NB4 (cell line): ENCODE results near the gene NUP210.

Source experiments
- MYC ChIP-seq: IDR thresholded peaks from 2 replicates; pipeline ENCODE4 v1.6.1; 2011; ENCODE audit warnings: low read depth, low read length
- POLR2A ChIP-seq: IDR thresholded peaks from 2 replicates; pipeline ENCODE4 v1.6.1; 2011; ENCODE audit warnings: mild to moderate bottlenecking; ENCODE audit not compliant: insufficient read length; ENCODE audit errors: extremely low read depth
- TF ChIP-seq, protein P1 (sequence below): IDR thresholded peaks from one replicate; pipeline ENCODE4 v1.5.1; 2012; ENCODE audit warnings: low read depth, low read length
- TF ChIP-seq, protein P2 (sequence below): IDR thresholded peaks from 2 replicates; pipeline ENCODE4 v1.6.1; 2011; ENCODE audit warnings: low read depth, low read length

DNA sequence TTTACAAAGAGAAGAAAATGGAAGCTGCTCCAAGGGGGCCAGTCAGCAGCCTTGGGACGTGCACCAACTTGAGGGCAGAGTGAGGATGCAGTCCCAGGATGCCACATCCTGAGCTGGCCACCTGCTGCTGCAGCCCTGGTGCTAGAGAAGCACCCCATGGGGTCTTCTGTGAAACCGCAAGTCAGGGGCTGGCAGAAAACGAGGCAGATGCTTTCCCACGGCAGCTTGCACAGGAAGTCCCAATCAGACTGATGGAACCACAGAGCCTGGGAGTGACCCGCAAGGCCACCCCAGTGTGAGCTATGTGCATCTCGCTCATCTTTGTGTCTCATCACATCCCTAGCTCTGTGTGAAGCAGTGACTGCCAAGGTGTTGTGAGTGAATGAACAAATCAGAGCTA, 76.5 kb downstream of the NUP210 start:
- TF ChIP-seq, protein P1, sequence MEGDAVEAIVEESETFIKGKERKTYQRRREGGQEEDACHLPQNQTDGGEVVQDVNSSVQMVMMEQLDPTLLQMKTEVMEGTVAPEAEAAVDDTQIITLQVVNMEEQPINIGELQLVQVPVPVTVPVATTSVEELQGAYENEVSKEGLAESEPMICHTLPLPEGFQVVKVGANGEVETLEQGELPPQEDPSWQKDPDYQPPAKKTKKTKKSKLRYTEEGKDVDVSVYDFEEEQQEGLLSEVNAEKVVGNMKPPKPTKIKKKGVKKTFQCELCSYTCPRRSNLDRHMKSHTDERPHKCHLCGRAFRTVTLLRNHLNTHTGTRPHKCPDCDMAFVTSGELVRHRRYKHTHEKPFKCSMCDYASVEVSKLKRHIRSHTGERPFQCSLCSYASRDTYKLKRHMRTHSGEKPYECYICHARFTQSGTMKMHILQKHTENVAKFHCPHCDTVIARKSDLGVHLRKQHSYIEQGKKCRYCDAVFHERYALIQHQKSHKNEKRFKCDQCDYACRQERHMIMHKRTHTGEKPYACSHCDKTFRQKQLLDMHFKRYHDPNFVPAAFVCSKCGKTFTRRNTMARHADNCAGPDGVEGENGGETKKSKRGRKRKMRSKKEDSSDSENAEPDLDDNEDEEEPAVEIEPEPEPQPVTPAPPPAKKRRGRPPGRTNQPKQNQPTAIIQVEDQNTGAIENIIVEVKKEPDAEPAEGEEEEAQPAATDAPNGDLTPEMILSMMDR: no peak
- TF ChIP-seq POLR2A: no peak
- 0 out of 2 replicates have a peak, but pooled peaks have one; percentile 16 for TF ChIP-seq MYC
- TF ChIP-seq, protein P2, sequence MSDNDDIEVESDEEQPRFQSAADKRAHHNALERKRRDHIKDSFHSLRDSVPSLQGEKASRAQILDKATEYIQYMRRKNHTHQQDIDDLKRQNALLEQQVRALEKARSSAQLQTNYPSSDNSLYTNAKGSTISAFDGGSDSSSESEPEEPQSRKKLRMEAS: 0 out of 2 replicates have a peak, but pooled peaks have one; percentile 25
